Epidermal melanocyte (primary cell): ENCODE data around the gene LMTK3.
"Not testable (repeated sequence)": the region's sequence is repeated elsewhere in the genome, so short reads cannot be mapped to it uniquely, and the experiment has no call there.

Experiments
- DNase-seq: peaks from one replicate; pipeline ENCODE4 v3.0.0; 2011; ENCODE audit warnings: low spot score; ENCODE audit not compliant: insufficient read length

Gene LMTK3

DNA sequence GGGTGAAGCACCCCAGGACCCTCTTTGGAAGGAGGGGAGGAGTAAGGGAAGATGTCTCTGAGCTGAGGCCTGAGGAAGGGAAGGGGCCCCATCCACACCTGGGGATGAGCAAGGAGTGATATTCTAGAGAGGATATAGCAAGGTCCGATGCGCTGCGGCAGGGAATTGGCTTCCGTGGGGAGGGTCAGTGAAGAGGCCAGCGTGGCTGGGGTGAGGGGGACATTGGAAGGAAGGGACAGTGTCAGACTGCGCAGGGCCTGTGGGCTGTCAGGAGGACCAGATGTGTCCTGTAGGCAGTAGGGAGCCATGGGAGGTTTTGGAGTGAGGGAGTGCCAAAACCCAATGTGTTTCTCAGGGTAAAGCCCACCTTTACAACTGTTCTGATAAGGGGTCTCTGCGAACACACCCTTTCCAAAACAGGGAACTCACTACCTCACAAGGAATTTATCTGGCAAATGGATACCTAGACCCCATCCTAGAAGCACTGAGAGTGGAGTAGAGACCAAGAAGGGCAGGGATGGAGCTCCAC lies 3.7 kb downstream of the LMTK3 start:
- DNase-seq: no peak

- DNase-seq: no peak
These were observed 5.4 kb downstream of the LMTK3 start for GRCh38 chr19:48506138-48506733.

DNA sequence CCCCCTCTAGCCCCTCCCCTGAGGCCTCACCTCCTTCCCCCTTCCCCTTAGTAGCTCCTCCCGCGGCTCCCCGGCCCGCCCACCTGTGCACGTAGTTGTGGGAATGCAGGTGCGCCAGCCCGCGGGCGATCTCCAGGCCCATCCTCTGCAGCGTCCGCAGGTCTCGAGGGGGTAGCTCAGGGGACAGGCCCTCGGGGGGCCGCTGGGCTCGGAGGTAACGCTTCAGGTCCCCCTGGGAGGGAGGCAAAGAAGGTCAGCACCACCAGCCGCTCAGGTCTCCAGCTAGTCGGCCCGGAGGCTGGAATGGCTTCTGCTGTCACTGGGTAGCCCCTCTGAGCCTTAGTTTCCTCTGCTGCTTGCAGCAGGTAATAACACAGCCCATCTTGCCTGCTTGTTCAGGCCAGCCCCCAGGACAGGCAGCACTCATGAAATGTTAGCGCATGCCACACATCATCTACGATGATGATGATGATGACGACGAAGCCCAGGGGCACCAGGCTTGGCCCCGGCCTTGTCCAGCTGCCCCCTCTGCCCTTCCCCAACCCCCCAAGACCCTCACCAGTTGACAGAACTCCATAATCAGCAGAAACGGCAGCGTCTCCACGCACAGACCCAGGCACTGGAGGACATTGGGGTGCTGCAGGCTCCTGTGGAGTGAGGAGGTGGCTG lies 9.2 kb downstream of the LMTK3 start:
- DNase-seq: no peak

- DNase-seq: no peak
These were observed 9.9 kb downstream of the LMTK3 start for GRCh38 chr19:48501494-48502349.

DNA sequence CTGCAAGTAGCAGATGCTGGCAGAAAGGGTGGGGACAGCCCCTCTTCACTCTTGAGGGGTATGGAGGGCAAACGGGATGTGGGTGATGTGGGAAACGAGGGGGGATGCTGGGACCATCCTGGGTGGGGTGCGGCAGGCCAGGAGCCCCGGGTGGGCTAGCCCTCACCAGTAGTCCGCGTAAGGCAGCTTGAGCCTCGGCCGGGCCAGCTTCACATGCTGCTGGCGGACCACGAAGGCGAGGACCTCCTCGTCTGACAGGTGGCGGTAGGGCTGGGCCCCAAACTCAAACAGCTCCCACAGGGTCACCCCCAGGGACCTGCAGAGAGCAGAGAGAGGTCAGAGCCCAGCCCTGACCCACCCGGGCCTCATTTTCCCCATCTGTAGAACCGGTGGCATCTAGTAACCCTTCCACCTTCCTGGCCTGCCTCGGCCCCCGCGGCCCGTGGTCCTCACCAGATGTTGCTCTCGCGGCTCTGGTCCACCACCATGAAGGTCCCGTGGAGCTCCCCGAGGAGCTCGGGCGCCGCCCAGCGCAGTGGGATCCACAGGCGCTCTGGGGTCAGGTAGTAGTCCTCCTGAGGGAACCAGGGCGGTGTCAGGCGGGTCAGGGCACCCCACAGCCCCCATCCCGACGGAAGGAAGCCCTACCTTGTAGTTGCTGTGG lies 10.7 kb downstream of the LMTK3 start:
- no peak for DNase-seq

DNA sequence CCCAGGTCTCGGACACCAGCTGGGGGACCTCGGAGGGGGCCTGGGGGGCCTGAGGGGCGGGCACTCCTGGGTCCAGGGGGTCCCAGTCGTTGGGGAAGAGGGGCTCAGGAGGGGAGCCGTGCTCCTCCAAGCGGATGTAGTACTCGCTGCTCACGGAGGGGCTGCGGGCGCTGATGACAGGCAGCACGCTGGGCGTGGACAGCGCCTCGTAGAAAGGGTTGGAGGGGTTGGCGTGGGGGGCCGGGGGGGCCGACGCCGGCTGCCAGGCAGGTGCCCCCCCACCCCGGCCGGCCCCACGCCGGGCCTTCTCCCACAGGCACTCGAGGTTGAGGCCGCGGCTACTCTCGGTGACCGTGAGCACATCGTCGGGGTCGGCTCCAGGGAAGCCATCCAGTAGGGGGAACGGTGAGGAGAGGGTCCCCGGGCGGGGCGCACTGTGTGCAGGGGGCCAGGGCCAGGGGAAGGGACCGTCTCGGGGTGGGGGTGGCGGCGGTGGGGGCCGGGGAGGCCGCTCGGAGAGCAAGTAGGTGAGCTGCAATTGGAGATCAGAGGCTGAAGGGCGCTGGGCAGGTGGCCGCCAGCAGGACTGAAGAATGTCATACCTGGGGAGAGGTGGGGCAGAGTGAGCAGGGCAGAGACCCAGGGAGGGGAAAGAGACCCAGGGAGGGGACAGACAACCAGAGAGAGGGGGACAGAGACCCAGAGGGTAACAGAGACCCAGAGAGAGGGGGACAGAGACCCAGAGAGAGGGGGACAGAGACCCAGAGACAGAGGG lies 12.1 kb downstream of the LMTK3 start:
- DNase-seq: no peak

- DNase-seq: no peak
These were observed 12.9 kb downstream of the LMTK3 start for GRCh38 chr19:48498595-48499311.

DNA sequence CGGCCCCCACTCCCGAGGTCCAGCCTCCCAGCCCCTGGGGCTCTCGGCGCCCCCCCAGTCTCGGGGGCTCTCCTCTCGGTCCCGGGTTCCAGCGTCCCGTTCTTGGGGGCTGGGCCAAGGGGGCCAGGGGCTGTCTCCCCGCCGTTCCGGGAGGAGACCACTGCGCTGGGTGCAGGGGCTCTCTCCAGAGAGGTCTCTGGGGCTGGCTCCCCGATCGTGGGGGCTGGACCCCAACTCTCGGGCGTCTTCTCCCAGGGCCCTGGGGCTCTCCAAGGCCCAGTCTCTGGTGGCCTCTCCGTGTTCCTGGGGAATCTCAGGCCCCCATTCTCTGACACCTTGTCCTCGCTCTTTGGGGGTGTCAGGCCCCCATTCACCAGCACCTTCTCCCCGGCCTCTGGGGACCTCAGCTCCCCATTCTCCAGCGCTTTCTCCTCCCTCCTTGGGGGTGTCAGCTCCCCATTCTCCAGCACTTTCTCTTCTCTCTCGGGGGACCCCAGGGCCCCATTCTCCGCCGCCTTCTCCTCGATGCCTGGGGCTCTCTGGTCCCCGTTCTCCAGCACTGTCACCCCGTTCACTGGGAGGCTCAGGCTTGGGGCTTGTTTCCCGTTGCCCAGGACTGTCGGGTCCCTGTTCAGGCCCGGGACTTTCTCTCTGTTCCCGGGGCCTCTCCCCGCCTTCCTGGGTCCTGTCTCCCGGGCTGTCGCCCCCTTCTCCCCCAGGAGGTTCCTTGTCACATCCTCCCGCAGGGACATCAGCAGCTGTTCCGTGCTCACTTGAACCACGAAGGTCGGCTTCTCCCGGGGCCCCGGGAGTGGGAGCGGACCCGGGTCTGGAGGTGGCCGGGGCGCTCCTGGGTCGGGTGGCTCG lies 13.7 kb downstream of the LMTK3 start:
- no peak for DNase-seq

DNA sequence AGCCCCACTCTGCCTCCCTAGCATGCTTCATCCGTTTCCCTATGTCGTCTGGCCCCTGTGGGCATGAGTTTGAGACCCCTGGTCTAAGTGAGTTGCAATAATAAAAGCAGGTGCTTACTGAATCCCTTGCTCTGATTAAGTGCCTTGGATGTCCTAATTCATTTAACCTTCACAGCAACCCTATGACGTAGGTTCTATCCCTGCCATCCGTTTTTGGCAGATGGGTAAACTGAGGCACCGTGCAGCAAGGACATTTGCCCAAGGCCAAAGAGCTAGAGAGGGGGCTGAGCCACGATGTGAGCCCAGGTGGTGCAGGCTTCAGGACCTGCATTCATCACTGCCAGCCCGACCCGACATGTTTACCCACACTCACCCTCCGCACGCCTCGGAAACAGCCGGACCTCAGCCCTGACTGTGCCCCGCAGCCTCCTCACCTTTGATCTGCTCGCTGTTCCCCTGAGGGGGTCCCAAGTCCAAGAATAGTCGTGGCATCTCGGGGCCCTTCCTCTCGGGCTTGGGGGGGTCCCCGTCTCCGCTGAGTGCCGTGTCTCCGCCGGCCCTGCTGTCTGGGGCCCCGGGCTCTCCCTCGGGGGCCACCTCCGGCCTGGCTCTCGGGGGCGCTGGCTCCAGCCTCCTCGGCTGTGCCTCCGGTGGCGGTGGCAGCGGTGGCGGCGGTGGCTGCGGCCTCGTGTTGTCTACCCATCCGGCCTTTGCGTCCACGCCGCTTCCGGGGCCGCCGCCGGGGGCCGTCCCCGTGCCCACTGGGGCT lies 14.5 kb downstream of the LMTK3 start:
- DNase-seq: no peak

- DNase-seq: no peak
These were observed 16.2 kb downstream of the LMTK3 start for GRCh38 chr19:48495396-48495795.

DNA sequence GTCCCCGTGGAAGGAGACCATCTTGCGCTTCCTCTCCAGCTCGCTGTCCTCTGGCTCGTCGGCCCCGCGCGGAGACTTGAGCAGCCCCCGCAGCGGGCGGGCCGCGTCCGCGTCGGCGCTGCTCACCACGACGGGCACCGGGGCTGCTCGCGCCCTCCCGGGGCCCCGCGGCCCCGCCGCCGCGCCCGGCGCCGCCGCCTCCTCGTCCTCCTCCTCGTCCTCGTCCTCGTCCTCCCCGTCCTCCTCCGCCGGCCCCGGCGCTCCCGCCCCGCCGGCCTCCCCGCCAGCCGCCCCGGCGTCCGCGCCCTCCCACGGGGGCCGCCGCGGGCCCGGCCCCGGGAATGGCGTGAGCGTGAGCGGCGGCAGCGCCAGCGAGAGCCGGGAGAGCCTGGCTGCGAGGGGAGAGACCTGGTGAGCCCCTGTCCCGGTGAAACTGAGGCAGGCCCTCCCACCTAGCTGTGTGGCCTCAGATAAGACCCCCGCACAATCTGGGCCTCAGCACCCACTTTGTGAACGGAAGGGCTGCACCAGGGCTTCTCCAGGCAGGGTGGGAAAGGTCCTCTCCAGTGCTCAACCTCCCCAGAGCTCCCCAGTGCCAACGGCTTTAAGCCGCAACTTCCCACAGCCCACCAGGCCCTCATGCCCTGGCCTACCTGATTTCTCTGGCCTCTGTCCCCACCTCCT lies 17.8 kb downstream of the LMTK3 start:
- DNase-seq: no peak

DNA sequence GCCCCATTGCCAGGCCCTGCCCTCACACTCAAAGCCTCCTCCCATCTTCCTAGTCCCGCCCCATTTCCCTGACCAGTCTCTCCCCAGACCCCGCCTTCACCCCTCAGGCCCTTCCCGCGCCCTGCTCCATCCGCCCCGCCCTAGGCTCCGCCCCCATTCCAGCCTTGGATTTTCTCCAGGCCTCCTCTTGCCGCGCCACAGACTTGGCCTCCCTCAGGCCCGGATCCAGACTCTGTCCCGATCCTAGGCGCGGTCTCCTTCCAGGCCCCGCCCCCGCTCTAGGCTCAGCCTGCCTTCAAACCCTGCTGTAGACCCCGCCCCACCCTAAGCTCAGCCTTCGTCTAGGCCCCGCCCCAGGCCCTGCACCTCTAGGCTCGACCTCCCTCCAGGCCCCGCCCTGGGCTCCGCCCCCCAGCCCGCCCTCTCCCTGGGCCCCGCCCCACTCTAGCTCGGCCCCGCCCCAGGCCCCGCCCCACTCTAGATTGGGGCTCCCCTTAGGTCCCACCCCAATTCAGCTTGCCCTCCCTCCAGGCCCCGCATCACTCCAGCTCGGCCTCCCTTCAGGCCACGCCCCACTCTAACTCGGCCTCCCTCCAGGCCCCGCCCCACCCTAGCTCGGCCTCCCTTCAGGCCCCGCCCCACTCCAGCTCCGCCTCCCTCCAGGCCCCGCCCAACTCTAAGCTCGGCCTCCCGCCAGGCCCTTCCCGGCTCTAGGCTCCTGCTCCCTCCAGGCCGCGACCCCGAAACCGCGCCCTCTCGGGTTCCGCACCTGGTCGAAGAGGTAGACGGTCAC lies 18.5 kb downstream of the LMTK3 start:
- DNase-seq: peak; percentile 97

DNA sequence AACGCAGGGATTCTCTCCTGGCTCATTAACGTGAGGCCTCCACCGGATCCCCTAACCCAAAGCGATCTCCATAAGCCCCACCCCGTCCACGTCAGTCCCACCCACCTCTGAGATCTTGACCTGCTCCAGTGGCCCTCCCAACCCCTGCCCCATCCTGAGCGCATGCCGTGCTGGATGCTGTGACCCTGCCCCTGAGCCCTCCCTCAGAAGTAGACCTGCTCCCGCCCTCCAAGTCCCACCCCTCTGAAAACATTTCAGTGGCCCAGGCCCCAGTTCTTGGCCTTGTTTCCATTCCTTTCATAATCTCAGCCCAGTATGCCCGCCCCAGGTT lies 19.9 kb downstream of the LMTK3 start:
- no peak for DNase-seq

DNA sequence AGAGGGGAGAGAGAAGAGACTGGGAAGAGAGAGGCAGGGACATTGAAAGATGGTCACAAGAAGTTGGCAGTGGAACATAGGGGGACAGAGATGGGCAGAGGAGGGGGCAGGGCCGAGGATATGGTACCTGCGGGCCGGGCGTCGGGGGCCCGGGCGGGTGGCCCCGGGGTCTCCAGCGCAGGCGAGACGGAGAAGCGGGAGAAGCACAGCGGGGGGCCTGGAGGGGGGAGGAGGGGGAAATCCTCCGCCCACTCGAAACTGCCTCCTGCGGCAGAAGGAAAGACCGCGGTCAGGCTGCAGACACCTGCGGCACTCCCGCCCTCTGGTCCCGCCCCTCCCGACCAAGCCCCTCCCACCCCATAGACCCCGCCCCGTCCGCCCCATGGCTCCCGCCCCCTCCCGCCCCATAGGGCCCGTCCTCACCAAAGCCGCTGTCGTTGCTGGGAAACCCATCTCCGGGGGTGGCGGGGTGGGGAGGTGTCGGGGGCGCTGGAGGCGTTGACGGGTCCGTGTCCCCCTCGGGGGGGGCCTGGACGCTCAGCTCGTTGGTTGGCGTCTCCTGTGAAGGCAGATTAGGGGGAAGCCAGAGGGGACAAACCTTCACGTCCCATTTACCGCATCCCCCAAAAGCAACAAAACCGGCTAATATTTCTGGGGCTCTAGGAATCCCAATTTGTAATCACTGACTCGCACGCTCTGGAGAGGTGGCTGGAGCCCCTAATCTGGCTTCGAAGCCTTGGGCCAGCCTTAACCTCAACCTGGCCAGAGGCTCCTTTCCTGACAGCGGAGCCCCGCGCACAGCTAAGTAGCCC lies 20.4 kb downstream of the LMTK3 start:
- DNase-seq: no peak

DNA sequence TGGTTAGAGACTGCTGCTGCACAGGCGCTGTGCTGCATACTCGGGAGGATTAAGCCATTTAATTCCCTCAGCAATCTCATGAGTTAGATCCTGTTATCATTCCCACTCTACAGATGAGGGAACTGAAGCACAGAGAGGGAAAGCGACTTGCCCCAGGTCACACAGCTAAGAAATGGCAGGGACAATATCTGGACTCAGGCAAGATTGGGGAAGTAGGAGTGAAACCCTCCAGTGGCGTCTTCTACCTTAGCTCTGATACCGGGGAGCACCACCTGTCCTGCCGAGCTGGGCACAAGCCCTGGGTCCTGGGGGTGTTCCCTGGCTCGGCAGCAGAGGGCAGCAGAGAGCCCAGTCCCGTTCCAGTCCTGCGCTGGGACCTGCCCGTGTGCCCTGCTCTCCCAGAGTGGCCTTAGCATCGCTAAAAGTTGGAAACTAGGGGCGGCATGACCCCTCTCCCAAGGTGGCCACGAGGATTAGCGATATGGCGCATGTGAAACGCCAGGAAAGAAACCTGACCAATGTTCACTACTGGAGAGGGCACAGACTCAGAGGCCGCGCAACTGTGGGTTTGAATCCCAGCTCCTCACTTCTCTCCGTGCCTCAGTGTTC lies 21.9 kb downstream of the LMTK3 start:
- DNase-seq: peak; percentile 88

DNA sequence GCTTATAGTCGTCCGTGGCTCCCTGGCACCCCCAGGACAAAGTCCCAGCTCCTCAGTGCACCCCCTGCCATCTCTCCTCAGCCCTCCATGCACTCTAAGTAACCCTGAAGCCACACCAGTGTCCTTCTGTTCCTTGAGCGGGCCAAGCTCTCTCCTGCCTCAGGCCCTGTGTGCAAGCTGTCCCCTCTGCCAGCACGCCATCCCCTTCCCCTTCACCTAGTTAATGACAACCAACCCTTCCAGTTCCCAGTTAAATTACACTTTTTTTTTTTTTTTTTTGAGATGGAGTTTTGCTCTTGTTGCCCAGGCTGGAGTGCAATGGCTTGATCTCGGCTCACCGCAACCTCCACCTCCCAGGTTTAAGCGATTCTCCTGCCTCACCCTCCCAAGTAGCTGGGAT lies 23.2 kb downstream of the LMTK3 start:
- not testable (repeated sequence) for DNase-seq
